GM18502 (cell line): ENCODE data around the gene RAD18.

Source experiments
- ATAC-seq: cut with Tn5 transposase; IDR thresholded peaks from one replicate; pipeline ENCODE4 v1.9.1; 2021; ENCODE audit warnings: mild to moderate bottlenecking; ENCODE audit not compliant: unreplicated experiment, poor library complexity

Gene RAD18

GRCh38 chr3:8840556-8840955 lies 122.7 kb downstream of the RAD18 start:
- ATAC-seq = no peak

- no peak for ATAC-seq
Measured at GRCh38 chr3:8839607-8840325, 123.5 kb downstream of the RAD18 start.

- no peak for ATAC-seq
Measured at GRCh38 chr3:8838765-8839423, 124.4 kb downstream of the RAD18 start.

GRCh38 chr3:8838234-8838633 lies 125.0 kb downstream of the RAD18 start:
- ATAC-seq = no peak

DNA sequence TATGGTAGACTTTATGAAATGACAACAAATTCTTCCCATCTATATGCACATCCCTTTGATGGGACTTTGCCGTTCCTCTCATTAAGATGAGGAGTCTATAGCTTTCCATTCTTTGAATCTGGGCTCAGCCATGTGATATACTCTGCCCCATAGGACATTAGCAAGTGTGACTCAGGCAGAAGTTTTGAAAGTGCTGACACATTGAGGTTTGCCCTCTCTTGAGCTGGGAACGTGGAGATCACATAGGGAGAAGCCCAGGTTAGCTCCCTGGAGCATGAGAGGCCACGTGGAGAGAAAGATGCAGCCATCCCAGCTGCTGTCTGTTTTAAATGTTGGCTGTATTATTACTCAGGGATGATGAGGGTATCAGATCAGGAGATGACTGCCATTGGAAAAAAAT lies 126.1 kb downstream of the RAD18 start:
- ATAC-seq = no peak

GRCh38 chr3:8836096-8836495 lies 127.2 kb downstream of the RAD18 start:
- no peak for ATAC-seq

GRCh38 chr3:8835385-8835784 lies 127.9 kb downstream of the RAD18 start:
- ATAC-seq = no peak

DNA sequence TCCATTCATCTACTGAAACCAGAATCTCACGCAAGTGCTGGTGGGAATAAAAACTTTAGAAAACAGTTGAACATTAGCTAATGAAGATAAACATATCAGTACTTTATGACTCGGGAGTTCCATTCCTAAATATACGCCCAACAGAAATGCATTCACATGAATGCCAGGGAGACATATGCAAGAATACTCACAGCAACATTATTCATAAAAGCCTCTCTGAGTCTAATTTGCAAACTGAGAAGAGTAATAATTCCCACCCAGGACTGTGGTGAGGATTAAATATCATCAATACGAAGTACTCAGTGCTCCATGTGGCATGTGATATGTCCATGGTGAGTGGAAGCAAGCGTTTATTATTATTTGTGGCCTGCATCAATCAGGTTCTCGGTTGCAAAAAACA lies 128.3 kb downstream of the RAD18 start:
- no peak for ATAC-seq

GRCh38 chr3:8827641-8828040 lies 135.6 kb downstream of the RAD18 start:
- ATAC-seq = no peak
